Activated CD4-positive, alpha-beta T cell treated with anti-CD3 and anti-CD28 coated beads, Interleukin-2, amount 50 U/mL, for 16 hours (primary cell): Measurements from ENCODE around the gene ASL.
"Not testable (repeated sequence)": the region's sequence is repeated elsewhere in the genome, so short reads cannot be mapped to it uniquely, and the experiment has no call there.

Experiments
- DNase-seq: peaks from one replicate; pipeline ENCODE4 v3.0.0-alpha.2; 2020

Gene ASL

GRCh38 chr7:66076462-66077329 is 1.1 kb downstream of the ASL start:
- no peak for DNase-seq

- DNase-seq = no peak
Observed at GRCh38 chr7:66078067-66078466, 2.4 kb downstream of the ASL start.

DNA sequence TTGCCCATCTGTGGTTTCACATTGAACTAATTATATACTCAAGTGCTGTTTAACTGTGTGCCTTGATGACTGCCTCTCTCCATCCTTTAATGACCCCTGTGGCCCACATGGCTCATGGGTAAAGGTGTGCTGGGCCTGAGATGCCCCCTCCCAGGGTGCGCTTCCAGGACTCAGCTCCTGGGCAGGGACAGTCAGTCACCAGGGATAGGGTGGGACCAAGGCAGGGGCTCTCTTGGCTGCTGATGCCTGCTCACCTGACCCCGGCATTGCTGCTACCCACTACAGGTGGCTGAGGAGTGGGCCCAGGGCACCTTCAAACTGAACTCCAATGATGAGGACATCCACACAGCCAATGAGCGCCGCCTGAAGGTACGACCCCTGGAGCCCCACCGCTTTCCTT is 6.5 kb downstream of the ASL start:
- no peak for DNase-seq

DNA sequence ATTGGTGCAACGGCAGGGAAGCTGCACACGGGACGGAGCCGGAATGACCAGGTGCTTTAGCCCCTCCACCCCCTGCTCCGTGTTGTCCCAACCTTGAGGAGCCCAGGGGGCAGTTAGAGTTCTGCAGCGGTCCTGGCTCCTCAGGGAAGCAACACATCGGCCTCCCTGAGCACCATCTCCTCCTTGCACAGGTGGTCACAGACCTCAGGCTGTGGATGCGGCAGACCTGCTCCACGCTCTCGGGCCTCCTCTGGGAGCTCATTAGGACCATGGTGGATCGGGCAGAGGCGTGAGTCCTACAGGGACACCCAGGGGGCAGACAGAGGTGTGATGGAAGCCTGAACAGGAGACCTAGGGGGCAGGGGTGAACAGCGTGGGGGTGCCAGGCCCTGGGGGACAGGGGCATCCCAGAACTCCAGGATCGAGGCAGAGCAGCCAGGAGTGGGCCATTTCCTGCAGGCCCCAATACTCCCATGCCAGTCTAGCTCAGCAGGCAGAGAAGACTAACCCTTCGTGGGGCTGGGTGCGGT is 7.3 kb downstream of the ASL start:
- DNase-seq = no peak

DNA sequence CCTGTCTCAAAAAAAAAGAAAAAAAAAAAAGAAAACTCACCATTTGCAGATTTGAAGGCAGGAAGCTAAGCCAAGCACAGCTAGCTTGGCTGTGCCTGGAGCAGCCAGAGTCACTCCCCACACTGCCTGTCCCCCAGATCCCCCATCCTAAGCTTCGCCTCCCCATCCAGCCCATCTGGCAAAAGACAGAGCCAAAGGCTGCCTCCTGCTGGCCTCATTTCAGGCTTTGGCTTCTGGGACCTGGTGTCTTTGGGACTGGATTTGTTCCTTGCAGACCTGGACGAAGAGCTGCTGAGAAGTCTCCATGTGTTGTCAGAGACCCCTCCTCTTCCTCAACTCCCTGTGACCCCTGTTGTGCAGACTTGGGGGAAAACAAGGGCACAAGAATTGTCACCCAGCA is 8.1 kb downstream of the ASL start:
- DNase-seq = no peak

- DNase-seq = no peak
Observed at GRCh38 chr7:66088861-66089838, 13.5 kb downstream of the ASL start.

DNA sequence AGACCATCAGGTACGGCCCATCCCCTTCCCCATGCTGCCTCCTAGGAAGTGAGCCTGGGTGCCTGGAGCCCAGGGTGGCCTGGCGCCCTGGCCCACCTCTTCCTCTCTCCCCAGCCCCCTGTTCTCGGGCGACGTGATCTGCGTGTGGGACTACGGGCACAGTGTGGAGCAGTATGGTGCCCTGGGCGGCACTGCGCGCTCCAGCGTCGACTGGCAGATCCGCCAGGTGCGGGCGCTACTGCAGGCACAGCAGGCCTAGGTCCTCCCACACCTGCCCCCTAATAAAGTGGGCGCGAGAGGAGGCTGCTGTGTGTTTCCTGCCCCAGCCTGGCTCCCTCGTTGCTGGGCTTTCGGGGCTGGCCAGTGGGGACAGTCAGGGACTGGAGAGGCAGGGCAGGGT is 17.0 kb downstream of the ASL start:
- no peak for DNase-seq

- no peak for DNase-seq
Observed at GRCh38 chr7:66095010-66095409, 19.4 kb downstream of the ASL start.

- DNase-seq = no peak
Observed at GRCh38 chr7:66099232-66099550, 23.6 kb downstream of the ASL start.

GRCh38 chr7:66099551-66100407 is 24.2 kb downstream of the ASL start:
- peak; percentile 42 for DNase-seq

DNA sequence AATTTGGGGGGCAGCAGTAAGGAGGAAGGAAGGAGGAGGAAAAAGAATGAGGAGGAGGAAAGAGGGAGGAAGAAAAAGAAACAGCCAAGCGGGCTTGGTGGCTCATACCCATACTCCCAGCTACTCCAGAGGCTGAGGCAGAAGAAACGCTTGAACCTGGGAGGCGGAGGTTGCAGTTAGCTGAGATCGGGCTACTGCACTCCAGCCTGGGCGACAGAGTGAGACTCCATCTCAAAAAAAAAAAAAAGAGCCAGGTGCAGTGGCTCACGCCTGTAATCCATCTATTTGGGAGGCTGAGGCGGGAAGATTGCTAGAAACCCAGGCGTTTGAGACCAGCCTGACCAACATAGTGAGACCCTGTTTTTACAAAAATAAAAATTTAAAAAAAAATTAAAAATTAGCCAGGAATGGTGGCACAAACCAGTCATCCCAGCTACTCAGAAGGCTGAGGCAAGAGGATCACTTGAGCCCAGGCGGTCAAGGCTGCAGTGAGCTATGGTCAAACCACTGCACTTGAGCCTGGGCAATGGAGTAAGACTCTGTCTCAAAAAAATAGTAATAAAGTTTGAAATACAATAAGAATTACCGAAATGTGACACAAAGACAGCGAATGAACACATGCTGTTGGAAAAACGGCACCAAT is 24.9 kb downstream of the ASL start:
- no peak for DNase-seq

DNA sequence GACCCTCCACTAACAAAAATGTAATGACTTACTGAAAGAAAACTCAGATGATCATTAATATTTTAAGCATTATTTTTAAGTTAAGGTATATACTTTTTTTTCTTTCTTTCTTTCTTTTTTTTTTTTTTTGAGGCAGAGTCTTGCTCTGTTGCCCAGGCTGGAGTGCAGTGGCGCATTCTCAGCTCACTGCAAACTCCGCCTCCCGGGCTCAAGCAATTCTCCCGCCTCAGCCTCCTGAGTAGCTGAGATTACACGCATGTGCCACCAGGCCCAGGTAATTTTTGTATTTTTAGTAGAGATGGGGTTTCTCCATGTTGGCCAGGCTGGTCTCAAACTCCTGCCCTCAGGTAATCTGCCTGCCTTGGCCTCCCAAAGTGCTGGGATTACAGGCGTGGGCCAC is 26.5 kb downstream of the ASL start:
- not testable (repeated sequence) for DNase-seq

- DNase-seq = not testable (repeated sequence)
Observed at GRCh38 chr7:66103994-66104393, 28.4 kb downstream of the ASL start.

DNA sequence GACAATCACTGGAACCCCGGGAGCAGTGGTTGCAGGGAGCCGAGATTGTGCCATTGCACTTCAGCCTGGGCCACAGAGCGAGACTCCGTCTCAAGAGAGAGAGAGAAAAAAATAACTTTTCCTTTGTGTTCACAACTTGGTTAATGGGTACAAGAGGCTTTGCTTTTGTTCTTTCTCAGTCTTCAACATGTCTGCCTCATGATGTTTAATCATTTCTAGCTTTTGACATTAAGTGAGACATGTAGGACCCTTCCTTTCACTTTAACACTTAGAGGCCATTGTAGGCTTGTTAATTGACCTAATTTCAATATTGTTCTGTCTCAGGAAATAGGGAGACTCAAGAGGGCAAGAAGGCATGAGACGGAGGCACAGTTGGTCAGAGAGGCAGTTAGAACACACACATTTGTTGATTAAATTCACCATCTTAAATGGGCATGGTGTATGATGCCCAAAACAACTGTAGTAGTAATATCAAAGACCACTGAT is 29.7 kb downstream of the ASL start:
- DNase-seq = no peak

DNA sequence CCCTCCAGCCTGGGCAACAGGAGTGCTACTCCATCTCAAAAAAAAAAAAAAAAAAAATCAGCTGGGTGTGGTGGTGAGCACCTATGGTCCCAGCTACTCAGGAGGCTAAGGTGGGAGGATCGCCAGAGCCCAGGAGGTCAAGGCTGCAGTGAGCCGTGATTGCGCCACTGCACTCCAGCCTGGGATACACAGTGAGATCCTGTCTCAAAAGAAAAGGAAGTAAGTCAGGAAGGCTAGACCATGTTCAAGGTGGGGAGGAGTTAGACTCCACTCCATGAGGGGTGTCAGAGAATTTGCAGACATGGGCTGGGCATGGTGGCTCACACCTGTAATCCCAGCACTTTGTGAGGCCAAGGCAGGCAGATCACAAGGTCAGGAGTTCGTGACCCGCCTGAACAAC is 32.8 kb downstream of the ASL start:
- not testable (repeated sequence) for DNase-seq

GRCh38 chr7:66110856-66111255 is 35.2 kb downstream of the ASL start:
- DNase-seq = no peak

- DNase-seq = peak; percentile 85
Observed at GRCh38 chr7:66114743-66115649, 39.4 kb downstream of the ASL start, which contains the start of gene CRCP. Gene CRCP (plus strand): TSS chr7:66114847. CDS start chr7:66114963, 116 bp downstream.

GRCh38 chr7:66116680-66117420 is 41.2 kb downstream of the ASL start:
- DNase-seq = peak; percentile 55

GRCh38 chr7:66118603-66119002 is 43.0 kb downstream of the ASL start:
- DNase-seq = peak; percentile 51
